ENCODE results near the gene ADCY9.
"Not testable (repeated sequence)": the region's sequence is repeated elsewhere in the genome, so short reads cannot be mapped to it uniquely, and the experiment has no call there.

Gene ADCY9

DNA sequence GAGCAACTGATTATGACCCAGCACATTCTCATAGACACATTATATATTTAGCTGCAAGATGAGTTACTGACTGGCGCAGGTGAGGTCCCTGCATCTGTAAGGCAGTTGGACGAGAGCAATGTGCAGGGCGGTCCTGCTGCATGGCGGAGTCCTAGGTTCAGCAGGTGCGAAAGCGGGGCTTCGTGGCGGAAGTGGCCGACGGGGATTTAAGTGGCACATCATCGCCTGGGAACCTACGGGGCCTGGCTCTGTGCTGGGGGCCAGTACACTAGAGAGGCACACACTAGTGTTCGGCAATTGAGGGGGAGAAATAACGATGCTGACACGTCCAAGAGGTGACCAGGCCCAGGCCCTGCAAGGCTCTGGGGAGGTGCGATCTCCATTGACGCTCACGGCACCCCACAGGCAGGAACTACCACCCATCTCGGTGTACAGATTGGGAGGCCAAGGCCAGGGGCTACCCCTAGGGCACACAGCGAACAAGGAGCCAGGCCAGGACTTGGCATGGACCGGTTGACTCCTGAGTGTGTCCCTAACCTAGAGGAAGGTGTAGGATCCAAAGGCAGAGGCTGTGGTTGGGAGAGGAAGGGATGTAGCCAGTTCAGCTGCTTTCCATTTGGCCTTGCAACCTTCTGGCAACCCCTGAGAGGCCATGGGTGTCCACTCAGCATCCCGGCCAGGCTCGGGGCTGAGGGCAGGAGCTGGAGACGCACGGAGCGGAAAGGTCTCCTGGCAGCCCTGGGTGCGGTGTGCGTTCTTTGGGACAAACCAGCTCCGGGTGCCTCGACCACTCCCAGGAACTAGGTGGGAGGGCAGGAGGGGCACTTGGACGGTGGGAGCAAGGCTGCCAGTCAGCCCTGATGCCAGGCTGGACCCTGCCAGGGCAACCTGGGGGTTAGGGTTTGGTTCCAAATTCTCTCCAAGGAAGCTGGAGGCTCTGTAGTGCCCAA, 131.9 kb downstream of the ADCY9 start:
- no peak for DNase-seq (ENCODE audit: extremely low read depth in 1 of 2, low read depth in 1 of 2)

DNA sequence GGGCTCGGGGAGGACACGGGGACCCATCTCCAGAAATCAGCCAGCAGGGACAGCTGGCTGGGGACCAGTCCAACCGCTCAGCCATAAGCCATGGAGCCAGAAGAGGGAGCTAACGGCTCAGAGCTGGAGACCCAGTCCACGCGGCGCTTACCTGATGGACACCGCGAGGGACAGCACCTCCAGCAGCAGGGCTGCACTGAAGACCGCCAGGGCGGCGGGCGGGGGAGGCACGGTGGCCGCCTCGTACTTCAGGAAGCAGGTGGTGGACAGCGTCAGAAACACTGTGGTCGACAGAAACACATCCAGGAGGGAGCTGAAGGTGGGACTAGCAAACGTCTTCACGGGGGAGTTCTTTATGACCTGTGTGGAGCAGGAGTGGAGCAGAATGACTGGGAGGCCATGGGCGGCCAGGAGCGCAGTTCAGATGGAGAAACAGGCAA, 133.1 kb downstream of the ADCY9 start:
- no peak for DNase-seq (ENCODE audit: extremely low read depth in 1 of 2, low read depth in 1 of 2)

DNA sequence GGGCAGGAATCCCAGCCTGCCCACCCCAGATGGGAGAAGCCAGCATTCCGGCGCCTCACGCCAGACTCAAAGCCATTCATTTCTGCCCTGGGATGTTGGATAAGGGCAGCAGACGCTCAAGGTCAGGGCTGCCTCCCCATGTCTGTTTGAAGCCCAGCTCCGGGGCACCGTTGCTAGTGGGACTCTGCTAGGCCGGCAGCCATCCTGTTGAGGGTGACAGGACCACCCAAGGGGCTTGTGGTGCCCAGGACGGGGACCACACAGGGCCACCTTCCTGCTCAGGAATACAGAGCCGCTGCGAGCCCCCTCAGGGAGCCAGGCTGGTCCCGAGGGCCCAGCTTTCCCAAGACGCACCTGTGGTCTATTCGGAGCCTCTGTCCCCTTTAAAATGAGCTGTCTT, 134.0 kb downstream of the ADCY9 start:
- no peak for DNase-seq (ENCODE audit: extremely low read depth in 1 of 2, low read depth in 1 of 2)

DNA sequence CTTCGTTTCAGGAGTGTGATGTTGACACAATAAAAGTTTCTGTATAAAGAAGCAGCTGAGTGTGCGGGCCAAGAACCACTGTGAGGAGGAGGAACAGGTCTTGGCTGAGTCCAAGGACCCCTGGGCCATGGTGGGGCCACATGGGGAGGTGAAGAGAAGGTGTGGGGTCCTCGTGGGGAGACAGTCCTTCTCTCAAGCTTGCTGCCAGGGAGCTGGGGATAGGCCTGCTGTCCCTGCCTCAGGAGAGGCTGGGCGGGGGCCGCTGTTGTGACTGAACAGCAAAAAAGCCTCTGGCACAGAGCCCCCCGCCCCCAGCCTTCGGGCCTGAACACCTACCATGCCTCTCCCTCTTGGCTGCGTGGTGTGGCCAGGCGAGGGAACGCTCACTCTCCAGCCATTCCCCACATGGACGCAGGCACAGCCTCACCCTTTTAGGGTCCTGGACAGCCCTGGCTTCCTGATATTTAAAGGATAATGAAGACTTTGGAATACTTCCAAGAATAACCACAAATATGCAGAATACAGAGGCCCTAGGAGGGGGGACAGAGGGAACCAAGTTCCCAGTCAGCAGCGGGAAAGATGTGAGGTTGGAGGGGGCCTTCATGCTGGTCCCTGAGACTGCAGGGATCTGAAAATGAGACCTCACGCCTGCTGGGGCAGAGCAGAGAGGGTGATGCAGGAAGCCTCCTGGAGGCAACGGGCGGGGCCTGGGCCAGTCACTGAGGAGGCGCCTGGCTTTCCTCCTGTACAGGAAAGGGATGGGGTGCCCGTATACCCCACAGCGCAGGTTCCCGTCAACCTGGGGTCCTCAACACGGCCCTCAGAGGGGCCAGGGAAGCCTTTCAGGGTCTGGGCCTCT, 135.8 kb downstream of the ADCY9 start:
- no peak for DNase-seq (ENCODE audit: extremely low read depth in 1 of 2, low read depth in 1 of 2)

DNA sequence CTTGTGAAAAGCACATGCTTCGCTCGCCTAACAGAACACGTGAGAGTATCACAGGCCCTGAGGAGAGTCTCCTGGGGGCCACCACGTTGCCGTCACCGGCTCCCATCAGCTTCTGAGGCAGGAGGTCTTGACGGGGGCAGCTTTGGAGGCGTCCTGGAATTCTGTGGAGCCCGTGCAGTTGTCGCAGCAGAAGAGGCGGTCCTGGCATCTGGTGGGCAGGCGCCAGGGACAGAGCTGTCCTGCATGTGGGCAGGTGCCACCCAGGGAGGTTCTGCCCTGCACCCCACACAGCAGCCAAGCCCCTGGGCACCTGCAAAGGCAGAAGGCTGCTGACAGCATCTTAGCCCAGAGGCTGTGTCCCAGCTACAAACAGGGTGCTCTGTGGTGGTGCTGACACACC, 136.7 kb downstream of the ADCY9 start:
- DNase-seq (ENCODE audit: extremely low read depth in 1 of 2, low read depth in 1 of 2) = no peak

DNA sequence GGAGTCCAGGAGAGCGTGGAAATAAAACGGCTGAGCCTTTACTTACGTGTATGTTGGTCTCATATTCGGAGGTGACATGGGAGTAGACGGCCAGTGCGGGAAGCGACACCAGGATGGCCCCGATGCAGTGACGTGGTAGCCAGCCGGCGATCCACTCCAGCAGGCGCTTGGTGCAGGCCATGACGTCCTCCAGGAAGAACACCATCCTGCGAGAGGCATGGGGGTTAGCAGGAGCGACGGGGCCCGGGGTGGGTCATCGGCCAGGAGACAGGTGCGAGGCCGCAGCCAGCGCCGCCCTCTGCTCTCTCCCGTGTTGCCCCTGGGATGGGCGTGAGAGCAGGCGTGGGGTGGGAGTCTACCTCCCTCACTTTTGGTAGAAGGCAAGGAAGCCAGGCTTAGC, 137.2 kb downstream of the ADCY9 start:
- no peak for DNase-seq (ENCODE audit: extremely low read depth in 1 of 2, low read depth in 1 of 2)

DNA sequence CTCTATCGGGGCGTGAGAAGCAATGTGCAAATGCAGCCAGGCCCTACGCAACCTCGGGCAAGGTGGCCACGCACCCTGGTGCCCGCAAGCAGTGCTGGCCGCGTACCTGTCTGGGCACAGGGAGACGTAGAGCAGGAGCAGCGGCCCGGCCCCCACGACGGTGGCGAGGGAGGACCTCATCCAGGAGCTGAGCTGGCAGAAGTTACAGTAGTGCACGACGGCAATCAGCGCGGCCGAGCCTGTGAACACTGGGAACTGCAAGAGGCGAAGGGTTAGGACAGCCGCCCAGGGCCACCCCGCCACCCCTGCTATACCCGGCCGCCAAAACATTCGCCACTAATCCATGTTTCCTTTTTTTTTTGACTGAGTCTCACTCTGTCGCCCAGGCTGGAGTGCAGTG, 138.9 kb downstream of the ADCY9 start:
- no peak for DNase-seq (ENCODE audit: extremely low read depth in 1 of 2, low read depth in 1 of 2)

DNA sequence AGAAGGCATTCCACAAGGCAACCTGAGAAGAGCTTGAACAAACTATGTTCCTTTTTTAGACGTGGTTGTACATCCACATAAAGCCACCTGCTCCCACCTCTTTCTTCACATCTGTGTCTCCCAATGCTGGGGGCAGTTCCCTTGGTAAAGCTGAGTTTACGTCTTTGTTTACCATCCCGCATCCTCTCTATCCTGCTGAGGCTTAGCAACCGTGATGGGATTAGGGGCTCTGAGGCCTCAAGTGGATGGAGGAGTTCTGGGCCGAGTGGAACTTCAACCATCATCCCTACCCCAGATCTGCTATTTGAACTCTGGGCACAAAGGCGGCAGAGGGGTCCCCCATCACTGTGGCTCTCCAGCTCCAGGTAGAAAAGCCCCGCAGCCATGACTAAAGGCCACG, 141.5 kb downstream of the ADCY9 start:
- DNase-seq (ENCODE audit: extremely low read depth in 1 of 2, low read depth in 1 of 2) = no peak

DNA sequence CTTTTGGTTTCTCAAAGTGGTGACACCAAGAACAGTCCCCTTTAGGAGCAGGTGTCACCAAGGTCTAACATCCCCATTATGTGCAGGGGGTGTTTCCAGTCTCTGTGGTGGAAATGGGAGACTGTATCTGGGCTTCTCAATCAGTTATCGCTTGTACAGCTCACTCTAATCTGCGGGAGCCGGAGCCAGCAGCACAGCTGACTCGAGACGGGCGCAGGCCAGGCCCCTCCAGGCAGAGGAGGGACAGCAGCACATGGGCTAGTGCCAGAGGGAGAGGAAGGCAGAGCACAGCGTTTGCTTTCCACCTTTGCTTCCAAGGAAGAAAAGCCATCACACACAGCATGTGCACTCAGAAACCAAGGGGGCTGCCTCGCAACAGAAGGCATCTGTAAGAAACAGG, 144.5 kb downstream of the ADCY9 start:
- DNase-seq (ENCODE audit: extremely low read depth in 1 of 2, low read depth in 1 of 2) = no peak

DNA sequence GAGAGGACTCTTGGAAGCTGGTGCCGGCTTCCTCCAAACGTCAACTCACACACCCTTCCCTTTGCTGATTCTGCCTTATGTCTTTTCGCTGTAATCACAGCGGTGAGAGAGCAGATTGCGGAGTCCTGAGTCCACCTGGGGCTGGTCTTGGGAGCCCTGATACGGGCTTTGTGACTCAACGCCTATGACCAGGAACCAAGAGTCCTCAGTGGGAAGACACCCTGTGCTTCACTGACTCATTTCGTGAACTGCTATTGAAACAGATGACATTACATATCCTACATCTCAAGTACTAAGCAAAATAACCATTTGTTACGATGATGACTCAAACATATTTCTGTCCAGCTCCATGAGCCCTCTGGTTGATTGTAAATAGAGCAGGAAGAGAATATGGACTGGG, 145.0 kb downstream of the ADCY9 start:
- DNase-seq (ENCODE audit: extremely low read depth in 1 of 2, low read depth in 1 of 2) = no peak

DNA sequence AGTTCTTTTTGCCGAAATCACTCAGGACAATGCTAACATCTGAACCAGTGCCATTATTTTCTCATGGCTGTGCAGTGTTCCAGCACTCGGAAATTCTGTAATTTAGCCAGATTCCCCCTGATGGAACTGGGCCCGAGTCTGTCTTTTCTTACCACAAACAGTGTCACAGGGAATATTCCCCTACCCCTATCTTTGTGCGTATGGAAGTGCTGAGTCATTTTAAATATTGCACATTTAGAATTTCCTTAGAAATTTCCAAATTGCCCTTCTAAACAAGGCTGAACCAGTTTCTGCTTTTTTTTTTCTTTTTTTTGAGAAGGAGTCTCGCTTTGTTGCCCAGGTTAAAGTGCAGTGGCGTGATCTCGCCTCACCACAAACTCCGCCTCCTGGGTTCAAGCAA, 147.7 kb downstream of the ADCY9 start:
- no peak for DNase-seq (ENCODE audit: extremely low read depth in 1 of 2, low read depth in 1 of 2)

DNA sequence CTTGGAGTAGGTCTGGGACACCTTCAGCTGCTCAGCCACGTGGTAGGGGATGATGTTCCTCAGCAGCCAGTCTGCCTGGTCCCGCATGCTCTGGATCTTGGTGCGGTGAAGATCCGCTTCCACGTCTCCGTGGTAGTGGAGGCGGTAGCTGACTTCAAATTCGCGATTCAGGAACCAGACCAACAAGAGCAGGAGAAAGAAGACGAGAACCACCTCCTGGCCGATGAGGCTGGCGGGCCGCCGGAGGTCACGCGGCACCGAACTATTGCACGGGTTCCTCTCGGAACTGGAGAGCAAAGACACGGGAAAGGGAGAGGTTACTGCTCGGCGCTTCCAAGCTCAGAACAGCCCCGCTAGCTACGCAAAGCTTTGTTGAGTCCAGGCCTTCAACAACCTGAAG, 149.6 kb downstream of the ADCY9 start:
- no peak for DNase-seq (ENCODE audit: extremely low read depth in 1 of 2, low read depth in 1 of 2)

DNA sequence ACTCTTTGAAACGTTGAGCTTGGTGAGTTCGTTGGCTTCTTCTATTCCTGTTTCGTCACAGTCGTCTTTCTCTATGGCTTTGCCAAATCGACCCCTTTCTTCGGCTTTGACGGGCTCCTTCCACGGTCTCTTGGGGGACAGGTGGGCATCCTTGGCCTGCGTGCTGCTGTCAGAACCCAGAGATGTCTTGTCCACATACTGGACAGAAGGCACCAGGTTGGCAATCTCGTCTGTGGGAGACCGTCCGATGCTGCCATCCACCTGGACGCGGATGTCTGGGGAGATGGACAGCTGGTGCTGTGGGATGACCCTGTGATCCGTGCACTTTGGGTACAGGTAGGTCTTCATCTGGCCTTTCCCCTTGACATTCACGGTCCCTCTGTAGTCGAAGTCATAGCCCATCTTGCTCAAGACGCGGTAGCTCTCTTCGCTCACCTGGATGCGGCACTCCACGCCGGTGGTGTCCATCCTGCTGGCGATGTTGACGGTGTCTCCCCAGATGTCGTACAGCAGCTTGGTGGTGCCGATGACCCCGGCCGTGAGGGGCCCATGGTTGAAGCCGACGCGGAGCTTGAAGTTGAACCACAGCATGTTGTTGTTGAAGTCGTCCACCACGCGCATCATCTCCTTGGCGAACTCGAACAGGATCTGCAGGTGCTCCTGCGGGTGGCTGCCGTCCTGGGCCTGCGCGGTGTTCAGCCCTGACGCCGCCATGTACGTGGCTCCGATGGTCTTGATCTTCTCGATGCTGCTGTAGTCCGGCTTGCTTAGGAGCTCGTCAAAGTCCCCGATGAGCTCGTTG, 150.3 kb downstream of the ADCY9 start:
- DNase-seq (ENCODE audit: extremely low read depth in 1 of 2, low read depth in 1 of 2) = no peak

DNA sequence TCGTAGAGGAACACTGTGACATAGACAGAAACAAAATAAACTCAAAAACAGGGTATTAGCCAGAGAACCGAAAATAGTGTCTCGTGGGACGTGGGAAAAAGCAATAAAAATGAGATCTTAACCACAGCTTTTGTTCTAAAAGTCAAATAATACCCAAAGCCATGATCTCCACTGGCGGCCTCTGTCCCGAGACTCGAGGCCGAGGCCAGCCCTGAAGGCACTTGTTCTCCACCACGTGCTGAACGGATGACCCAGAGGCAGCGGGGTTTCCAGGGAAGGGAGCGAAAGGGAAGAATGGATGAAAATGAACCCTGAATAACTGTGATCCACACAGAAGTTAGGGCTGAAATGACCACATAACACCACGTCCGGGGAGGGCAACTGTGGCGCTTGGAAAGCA, 150.9 kb downstream of the ADCY9 start:
- no peak for DNase-seq (ENCODE audit: extremely low read depth in 1 of 2, low read depth in 1 of 2)

DNA sequence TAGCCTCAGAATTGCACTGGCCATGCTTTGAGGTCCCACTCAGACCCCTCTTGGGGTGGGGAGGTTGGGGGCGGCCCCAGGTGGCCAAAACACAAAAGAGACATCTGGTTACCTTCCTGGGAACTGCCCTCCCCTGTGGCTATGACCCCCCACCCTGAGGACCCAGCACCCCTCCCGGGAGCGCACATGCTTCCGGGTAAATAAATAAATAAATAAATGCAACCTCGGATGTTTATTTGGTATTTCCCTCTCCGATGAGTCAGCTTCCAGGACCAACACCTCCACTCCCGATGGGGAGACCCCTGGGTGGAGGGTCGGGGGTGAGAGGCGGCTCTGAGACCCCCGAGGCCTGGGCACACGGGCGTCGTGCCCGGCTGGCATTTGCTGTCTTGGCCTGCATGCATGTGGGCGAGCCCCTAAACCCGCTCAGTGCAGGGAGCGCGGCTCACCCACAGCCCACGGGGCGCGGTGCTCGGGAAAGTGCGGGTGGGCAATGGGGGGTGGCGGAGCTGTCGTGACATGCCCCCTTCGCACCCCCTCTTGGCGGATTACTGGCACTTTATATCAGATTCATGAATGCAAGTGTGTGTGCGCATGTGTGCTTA, 151.5 kb downstream of the ADCY9 start:
- no peak for DNase-seq (ENCODE audit: extremely low read depth in 1 of 2, low read depth in 1 of 2)

DNA sequence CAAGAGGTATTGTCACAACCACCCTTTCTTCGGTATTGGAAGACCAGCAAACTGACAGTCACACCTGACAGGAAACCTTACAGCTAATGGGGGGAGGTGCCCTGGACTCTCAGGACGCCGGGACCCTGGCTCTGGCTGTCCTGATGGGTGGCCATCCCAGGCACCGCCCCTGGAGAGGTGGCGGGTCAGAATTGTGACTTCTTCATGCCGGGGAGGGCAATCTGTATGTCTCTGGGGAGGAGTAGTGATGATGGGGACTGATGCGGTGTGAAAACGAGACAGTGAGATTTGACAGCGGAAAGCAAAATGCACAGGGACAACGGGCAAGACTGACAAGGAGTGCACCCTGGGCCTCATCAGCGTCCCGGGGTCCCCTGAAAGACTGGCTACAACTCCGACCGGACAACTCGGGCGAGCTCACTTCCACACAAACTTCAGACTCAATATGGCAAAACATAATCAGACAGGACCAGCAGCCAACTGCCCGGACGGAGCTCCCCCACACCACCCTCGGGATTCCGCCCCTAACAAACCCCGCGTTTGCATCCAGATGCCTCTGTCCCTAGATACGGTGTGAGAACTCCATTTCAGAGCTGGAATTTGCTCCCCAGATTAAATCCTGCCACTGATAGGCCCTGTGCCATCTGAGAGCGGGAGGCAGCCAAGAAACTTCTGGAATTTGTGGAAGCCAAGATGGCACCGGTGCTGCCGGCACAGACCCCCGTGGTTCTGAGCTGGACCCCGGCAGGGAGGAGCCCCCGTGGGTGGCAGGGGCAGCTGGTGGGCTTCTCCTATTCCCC, 152.2 kb downstream of the ADCY9 start:
- no peak for DNase-seq (ENCODE audit: extremely low read depth in 1 of 2, low read depth in 1 of 2)

DNA sequence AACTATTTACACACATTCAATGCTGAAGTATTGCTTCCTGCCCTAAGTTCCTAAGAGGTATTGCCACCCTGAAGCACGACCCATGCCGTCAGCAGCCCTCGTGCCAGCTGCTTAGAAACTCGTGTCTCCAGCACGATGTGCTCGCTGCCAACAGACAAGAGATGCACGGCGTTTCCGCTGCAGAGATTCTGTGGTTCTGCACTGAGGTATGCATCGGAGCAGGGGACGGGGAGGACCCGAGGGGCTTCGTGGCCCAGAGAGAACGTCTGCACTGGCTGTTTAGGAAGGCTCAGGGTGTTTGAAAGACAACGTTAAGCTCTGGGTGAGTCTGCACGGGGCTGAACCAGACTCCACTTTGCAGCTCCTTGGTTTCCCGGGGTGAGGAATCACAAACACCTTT, 153.0 kb downstream of the ADCY9 start:
- peak in 1 of 2 donors; percentile 5 for DNase-seq (ENCODE audit: extremely low read depth in 1 of 2, low read depth in 1 of 2)

DNA sequence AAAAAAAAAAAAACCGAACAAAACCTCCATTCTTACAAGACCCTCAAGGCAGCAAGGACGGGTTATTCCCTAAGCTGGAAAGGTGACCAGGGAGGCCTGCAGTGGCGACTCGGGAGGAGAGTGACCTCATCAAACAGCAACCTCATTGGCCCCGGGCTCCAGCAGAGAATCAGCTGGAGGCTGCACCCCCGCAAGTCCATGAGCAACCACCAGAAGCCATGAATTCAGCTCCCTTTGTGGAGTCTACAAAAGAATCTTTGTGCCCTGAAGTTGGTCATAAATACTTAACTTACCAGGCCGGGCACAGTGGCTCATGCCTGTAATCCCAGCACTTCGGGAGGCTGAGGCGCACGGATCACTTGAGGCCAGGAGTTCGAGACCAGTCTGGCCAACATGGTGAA, 154.8 kb downstream of the ADCY9 start:
- no peak for DNase-seq (ENCODE audit: extremely low read depth in 1 of 2, low read depth in 1 of 2)

DNA sequence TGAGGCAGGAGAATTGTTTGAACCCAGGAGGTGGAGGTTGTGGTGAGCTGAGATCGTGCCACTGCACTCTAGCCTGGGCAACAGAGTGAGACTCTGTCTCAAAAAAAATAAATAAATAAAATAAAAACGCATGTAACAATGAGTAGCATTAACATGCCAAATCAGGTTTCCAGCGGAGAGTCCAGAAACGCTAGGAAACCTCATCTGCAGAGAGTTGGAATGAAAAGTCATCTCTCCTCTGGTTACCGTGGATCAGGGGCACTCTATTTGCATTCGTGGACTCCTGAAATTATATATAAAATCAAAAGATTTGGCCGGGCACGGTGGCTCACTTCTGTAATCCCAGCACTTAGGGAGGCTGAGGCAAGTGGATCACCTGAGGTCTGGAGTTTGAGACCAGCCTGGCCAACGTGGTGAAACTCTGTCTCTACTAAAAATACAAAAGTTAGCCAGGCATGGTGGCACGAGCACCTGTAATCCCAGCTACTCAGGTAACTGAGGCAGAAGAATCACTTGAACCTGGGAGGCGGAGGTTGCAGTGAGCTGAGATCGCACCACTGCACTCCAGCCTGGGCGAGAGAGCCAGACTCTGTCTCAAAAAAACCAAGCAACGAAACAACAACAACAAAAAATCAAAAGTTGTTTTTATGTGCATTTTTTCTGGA, 156.2 kb downstream of the ADCY9 start:
- not testable (repeated sequence) for DNase-seq (ENCODE audit: extremely low read depth in 1 of 2, low read depth in 1 of 2)
